ENCODE measurements around the gene ALOXE3.

- TF ChIP-seq BHLHE40 (IDR thresholded peaks at IDR 0.05; ENCODE audit: borderline replicate concordance) (no peak), TARDBP (IDR thresholded peaks at IDR 0.05) (no peak), ZNF384 (IDR thresholded peaks at IDR 0.05) (no peak), ARNT (IDR thresholded peaks at IDR 0.05) (no peak), FOXA1 (IDR thresholded peaks at IDR 0.05) (no peak), SUZ12 (IDR thresholded peaks at IDR 0.05) (no peak), SP1 (IDR thresholded peaks at IDR 0.05) (no peak), NFRKB (IDR thresholded peaks at IDR 0.05) (no peak)
Observed at GRCh38 chr17:8071496-8071895, 46.8 kb downstream of the ALOXE3 start.
